ENCODE measurements around the gene UGT1A7.
"Not testable (repeated sequence)": the region's sequence is repeated elsewhere in the genome, so short reads cannot be mapped to it uniquely, and the experiment has no call there.

Gene UGT1A7

DNA sequence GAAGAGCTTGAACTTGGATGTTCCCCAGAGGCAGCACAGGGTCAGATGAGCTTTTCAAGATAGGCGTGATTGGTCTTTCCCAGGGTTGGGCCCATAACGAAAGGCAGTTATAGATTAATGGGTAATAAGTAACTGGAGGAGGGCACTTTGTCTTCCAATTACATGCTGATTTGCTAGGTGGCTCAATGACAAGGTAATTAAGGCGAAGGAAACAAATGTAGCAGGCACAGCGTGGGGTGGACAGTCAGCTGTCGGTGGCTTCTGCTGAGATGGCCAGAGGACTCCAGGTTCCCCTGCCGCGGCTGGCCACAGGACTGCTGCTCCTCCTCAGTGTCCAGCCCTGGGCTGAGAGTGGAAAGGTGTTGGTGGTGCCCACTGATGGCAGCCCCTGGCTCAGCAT, 36.9 kb downstream of the UGT1A7 start, which contains the start of gene UGT1A4:
TSS of gene UGT1A4 (plus strand) at position 185 of the 400 bp plus-strand sequence. CDS start at position 270, 85 bp downstream.
- DNase-seq, result no peak

DNA sequence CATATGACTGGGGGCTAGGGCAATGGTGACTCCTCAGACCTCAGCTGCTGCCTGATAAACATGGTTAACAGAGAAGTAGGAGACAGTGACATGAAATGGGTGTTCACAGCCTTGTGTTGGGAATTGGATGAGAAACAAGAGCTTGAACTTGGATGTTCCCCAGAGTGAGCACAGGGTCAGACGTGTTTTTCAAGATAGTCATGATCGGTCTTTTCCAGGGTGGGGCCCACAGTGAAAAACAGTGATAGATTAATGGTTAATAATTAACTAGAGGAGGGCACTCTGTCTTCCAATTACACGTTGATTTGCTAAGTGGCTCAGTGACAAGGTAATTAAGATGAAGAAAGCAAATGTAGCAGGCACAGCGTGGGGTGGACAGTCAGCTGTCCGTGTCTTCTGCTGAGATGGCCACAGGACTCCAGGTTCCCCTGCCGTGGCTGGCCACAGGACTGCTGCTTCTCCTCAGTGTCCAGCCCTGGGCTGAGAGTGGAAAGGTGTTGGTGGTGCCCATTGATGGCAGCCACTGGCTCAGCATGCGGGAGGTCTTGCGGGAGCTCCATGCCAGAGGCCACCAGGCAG, 47.1 kb downstream of the UGT1A7 start, which contains the start of gene UGT1A3:
TSS of gene UGT1A3 (plus strand) at position 320 of the 579 bp plus-strand sequence. CDS start at position 405, 85 bp downstream.
- DNase-seq, result no peak

DNA sequence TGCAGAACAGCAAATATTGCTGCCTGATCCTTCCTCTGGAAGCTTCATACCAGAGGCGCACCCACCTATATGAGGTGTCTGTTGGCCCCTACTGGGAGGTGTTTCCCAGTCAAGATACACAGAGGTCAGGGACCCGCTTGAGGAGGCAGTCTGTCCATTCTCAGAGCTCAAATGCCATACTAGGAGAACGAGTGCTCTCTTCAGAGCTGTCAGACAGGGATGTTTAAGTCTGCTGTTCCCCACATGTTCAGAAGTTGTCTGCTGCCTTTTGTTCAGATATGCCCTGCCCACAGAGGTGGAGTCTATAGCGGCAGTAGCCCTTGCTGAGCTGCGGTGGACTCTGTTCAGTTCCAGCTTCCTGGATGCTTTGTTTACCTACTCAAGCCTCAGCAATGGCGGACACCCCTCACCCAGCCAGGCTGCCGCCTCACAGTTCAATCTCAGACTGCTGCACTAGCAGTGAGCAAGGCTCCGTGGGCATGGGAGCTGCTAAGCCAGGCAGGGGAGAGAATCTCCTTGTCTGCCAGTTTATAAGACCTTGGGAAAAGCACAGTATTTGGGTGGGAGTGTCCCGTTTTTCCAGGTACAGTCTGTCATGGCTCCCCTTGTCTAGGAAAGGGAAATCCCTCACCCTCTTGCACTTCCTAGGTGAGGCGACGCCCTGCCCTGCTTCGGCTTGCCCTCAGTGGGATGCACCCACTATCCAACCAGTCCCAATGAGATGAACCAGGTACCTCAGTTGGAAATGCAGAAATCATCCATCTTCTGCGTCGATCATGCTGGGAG, 55.4 kb downstream of the UGT1A7 start:
- DNase-seq, result not testable (repeated sequence)

DNA sequence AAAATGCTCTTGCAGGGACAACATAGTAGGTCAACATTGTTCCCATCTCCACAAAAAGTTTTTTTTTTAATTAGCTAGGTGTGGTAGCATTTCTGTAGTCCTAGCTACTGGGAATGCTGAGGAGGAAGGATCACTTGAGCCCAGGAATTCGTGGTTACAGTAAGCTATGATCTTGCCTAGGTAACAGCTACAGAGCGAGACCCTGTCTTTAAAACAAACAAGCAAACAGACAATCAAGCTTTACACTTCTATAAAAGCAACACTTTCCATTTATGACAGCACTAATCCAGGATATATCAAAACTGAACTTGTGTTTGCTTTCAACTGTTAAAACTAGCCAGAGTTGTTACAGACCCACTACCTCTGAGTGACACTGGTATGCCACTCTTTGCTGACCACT, 59.2 kb downstream of the UGT1A7 start:
- no peak for DNase-seq

DNA sequence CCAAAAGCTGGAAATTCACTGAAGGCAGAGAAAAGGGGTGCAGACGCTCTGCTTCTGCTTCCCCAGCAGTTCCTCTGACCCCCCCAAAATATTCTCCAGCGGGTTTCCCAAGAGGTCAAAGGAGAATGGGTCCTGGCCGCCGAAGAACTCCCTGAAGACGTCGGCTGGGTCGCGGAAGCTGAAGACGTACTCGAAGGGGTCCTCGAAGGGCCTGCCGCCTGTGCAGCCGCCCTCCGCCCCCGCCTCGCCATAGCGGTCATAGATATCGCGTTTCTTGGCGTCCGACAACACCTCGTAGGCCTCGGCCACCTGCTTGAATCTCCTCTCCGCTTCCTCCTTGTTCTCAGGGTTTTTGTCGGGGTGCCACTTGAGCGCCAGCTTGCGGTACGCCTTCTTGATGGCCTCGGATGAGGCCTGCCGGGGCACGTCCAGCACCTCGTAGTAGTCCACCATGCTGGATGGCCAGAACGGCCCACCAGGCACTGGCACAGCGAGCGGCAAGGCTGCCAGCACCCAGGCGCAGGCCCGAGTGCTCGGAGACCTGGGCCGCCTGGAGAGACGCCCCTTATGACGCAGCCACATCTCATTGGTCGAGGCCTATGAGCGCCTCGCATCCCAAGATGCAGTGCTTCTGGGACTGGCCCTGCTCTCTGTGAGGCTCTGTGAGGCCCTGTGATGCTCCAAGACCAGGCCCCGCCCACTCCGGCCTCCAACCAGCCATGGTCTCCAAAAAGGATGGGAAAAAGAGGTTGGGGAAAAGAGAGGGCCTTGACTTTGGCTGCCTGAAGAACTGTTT, 62.0 kb downstream of the UGT1A7 start:
- DNase-seq, result no peak

DNA sequence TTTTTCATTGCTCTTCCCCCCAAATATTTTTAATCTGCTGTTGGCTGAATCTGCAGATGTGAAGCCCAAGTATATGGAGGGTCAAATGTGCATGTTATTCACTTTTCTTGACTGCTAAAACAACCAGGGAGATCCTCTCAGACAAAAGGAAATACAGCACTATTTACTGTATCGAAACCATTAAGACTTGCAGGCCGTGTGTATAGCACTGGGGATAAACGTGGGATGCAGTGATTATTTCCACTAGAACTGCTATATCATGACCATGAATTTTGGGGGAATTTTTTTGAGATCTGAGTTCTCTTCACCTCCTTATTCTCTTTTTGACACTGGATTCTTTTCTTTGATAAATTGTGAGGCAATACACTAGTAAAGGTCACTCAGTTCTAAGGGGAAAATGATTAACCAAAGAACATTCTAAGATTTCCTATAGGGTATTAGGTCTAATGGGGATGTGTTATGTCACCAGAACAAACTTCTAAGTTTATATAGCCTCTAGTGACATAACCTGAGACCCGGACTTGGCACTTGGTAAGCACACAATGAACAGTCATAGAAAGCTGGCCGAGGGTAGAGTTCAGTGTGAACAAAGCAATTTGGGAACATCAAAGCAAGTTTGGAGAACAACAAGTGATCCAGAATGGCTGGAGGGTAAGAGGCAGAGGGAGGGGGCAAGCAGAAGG, 63.5 kb downstream of the UGT1A7 start:
- DNase-seq, result no peak

DNA sequence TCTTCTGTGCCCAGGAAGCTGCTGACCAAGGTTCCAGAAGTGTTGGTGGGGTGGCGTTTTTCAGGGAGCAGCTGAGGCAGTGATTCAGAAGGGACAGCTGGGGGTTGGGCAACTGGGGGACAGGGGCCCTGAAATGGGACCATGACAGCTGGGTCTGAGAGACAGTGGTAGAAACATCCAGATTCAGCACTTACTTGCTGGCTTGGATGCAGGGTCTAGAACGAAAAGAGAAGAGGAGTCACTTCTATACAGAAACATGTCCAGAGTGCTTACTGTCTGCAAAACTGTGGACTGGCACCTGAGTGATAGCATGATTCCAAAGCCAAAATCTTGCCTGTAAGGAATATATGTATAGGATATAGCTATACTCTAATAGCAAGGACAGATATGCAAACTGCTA, 64.1 kb downstream of the UGT1A7 start:
- not testable (repeated sequence) for DNase-seq

DNA sequence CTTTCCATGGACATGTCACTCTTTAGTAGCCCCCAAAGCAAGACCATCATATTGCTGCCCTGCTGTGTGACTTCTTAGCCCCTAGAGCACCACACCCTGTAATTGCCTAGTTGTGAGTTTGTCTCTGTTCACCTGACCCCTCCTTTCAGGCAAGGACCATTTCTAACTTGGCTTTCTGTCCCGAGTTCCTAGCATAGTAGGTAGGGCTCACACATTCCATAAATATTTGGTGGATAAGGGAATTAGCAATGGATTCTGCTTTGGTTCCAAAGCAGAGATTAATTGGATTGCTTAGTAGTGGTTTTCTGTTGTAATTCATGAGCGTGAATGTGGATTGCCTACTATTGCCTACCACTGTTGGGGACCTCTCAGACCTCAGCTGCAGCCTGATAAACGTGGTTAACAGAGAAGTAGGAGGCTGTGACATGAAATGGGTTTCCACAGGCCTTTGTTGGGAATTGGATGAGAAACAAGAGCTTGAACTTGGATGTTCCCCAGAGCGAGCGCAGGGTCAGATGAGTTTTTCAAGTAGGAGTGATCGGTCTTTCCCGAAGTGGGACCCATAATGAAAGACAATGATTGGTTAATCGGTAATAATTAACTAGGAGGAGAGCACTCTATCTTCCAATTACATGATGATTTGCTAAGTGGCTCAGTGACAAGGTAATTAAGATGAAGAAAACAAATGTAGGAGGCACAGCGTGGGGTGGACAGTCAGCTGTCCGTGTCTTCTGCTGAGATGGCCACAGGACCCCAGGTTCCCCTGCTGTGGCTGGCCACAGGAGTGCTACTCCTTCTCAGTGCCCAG, 65.0 kb downstream of the UGT1A7 start:
- no peak for DNase-seq

DNA sequence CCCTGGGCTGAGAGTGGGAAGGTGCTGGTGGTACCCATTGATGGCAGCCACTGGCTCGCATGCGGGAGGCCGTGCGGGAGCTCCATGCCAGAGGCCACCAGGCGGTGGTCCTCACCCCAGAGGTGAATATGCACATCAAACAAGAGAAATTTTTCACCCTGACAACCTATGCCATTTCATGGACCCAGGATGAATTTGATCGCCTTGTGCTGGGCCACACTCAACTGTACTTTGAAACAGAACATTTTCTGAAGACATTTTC, 65.5 kb downstream of the UGT1A7 start:
- DNase-seq, result no peak

DNA sequence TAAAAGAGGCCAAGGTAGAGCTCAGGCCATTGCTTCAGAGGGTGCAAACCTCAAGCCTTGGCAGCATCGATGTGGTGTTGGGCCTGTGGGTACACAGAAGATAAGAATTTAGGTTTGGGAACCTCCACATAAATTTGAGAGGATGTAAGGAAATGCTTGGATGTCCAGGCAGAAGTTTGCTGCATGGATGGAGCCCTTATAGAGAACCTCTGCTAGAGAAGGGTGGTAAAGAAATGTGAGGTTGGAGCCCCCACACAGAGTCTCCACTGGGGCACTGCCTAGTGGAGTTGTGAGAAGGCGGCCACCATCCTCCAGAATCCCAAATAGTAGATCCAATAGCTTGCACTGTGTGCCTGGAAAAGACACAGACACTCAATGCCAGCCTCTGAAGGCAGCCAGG, 69.0 kb downstream of the UGT1A7 start:
- not testable (repeated sequence) for DNase-seq

DNA sequence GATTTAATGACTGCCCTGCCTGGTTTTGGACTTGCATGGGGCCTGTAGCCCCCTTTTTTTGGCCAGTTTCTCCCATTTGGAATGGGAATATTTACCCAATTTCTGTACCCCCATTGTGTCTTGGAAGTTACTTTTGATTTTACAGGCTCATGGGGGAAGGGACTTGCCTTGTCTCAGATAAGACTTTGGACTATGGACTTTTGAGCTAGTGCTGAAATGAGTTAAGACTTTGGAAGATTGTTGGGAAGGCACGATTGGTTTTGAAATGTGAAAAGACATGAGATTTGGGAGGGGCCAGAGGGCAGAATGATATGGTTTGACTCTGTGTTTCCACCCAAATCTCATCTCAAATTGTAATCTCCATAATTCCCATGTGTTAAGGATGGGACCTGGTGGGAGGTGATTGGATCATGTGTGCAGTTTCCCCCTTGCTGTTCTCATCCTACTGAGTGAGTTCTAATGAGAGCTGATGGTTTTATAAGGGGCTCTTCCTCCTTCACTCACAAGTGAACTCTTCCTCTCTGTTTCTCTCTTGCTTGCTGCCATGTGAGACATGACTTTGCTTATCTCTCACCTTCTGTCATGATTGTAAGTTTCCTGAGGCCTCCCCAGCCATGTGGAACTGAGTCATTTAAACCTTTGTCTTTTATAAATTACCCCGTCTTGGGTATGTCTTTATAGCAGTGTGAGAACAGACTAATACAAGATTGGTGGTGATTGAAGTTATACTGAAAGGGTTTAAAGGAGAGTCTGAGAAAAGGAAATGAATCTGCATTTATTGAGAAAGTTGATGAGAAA, 69.7 kb downstream of the UGT1A7 start:
- not testable (repeated sequence) for DNase-seq

DNA sequence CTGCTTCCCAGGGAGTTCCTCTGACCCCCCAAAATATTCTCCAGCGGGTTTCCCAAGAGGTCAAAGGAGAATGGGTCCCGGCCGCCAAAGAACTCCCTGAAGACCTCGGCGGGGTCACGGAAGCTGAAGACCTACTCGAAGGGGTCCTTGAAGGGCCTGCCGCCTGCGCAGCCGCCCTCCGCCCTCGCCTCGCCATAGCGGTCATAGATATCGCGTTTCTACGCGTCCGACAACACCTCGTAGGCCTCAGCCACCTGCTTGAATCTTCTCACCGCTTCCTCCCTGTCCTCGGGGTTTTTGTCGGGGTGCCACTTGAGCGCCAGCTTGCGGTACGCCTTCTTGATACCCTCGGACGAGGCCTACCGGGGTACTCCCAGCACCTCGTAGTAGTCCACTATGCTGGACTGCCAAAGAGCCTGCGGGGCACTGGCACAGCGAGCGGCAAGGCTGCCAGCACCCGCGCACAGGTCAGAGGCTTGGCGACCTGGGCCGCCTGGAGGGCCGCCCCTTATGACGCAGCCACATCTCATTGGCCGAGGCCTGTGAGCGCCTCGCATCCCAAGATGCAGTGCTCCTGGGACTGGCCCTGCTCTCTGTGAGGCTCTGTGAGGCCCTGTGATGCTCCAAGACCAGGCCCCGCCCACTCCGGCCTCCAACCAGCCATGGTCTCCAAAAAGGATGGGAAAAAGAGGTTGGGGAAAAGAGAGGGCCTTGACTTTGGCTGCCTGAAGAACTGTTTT, 73.3 kb downstream of the UGT1A7 start:
- DNase-seq, result no peak

DNA sequence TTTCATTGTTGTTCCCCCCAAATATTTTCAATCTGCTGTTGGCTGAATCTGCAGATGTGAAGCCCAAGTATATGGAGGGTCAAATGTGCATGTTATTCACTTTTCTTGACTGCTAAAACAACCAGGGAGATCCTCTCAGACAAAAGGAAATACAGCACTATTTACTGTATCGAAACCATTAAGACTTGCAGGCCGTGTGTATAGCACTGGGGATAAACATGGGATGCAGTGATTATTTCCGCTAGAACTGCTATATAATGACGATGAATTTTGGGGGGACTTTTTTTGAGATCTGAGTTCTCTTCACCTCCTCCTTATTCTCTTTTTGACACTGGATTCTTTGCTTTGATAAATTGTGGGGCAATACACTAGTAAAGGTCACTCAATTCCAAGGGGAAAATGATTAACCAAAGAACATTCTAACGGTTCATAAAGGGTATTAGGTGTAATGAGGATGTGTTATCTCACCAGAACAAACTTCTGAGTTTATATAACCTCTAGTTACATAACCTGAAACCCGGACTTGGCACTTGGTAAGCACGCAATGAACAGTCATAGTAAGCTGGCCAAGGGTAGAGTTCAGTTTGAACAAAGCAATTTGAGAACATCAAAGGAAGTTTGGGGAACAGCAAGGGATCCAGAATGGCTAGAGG, 74.9 kb downstream of the UGT1A7 start:
- no peak for DNase-seq

DNA sequence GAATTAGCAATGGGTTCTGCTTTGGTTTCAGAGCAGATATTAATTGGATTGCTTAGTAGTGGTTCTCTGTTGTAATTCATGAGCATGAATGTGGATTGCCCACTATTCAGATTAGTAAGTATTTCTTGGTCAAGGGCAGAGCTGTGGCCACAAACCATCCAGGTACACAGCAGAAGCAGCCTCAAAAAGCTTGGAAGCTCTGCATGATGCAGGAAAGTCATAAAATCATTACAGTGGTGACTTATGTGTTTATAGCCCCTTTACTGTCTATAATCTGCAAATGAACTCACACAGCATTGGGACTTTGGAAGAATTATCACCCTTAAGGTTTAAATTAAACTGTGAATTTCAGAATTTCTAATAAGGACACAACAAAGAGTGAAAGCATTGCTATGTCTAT, 76.4 kb downstream of the UGT1A7 start:
- no peak for DNase-seq

DNA sequence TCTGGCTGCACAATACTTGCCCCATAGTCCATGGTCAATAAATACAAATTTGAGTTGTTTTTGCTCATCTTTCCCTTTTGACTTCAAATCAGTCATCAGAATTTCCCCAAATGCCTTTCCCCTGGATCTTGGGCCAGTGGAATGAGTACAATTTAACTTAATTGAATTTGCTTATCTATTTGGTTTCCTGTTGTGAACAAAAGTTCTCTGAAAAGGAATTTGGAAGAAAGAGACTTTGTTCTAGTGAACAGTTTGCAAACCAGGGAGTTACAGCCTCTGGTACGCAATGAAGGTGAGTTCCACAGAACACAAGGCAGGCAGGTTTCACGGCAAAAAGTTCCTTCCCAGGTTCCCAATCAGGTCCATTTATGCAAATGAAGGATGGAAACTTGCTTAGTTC, 77.1 kb downstream of the UGT1A7 start:
- DNase-seq, result no peak

DNA sequence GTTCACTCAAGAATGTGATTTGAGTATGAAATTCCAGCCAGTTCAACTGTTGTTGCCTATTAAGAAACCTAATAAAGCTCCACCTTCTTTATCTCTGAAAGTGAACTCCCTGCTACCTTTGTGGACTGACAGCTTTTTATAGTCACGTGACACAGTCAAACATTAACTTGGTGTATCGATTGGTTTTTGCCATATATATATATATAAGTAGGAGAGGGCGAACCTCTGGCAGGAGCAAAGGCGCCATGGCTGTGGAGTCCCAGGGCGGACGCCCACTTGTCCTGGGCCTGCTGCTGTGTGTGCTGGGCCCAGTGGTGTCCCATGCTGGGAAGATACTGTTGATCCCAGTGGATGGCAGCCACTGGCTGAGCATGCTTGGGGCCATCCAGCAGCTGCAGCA, 78.3 kb downstream of the UGT1A7 start, which contains the start of gene UGT1A1:
TSS of gene UGT1A1 (plus strand) at position 228 of the 400 bp plus-strand sequence. CDS start at position 246, 18 bp downstream.
- DNase-seq, result no peak

DNA sequence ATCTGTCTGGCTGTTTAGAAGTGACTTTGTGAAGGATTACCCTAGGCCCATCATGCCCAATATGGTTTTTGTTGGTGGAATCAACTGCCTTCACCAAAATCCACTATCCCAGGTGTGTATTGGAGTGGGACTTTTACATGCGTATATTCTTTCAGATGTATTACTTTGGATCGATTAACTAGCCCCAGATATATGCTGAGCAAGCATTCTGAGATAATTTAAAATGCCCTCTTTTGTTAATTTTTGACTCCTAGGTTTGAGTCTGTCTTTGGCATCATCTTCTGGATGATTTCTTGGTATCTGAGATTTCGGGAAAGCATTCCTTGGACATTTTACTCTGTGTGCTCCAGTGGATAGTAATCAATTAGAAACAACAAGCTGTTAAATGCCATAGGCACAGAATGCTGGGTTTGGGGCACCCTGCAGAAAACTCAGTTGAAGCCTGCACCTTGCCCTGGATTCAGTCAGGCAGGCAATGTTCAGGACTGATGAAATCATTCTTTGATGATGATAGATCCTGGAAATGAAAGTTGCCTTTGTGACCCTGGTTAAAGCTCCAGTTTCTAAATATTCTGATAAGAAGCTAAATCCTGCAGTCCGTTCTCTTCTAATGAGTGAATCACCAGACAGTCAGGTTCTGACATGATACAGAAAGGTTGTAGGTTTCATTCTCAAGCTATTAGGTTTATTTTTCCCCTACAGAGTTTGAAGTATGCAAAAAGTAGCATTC, 79.5 kb downstream of the UGT1A7 start:
- DNase-seq, result no peak

DNA sequence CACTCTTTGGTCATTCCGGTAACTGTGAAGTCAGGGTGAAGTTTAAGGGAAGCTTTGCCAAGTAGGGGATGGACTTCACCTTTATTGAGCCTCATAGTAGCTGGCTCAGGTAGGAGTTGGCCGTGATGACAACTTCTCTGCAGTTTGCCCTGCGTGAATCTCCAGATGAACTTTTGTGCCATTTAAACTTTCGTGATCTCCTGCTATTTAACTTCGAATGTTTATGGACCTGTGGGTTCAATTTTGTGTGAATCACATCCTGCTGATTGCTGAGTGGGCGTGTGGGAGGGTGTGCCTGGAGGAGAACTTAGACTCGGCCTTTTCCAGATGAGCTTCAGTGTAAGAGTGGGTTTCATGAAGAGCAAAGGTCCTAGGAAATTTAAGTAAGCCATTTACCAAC, 82.6 kb downstream of the UGT1A7 start:
- DNase-seq, result no peak

DNA sequence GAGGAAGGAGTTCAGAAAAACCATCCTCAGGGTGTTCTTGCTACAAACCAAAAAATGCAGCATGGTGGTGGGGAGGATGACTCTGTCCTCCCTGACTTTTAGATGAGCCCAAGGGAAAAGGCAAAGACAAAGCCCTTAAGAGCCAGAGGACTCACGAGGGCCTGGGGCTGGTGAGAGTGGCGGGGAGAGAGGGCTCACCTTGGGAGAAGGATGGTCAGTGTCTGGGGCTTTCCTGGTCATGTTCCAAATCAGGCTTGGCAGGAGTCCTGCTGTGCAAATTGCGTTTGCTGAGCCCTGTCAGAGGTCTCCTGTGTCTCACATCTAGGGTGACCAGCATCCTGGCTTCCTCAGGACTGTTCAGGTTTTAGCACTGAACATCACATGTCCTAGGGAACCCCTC, 83.1 kb downstream of the UGT1A7 start:
- no peak for DNase-seq
